Measurements from ENCODE around the gene EBF3.

The EBF3 gene

DNA sequence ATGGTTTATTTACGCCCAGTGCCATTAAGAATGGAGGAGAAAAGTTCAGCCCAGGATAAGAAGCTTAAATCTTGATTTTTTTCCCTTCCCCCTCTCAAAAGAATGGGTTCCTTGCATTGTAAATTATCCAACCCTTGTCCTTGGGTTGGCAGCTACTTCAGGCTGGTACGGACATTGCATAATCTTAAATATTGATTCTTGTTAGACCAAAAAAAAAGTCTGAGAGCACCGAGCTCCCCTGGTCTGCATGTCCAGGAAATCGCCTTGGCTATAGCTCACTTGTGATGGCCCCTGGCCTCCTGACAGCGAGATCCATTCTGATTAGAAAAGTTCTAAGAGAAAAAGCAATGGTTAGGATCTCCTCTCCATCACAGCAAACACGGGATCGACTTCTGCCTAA is 151.7 kb downstream of the EBF3 start:
- in situ Hi-C loops (cut with HindIII; ENCODE audit: low sequenced_read_pairs) = no loop called here

- in situ Hi-C loops (cut with HindIII; ENCODE audit: low sequenced_read_pairs) = no loop called here
Observed at GRCh38 chr10:129811208-129811607, 152.9 kb downstream of the EBF3 start.

GRCh38 chr10:129809841-129810240 is 154.2 kb downstream of the EBF3 start:
- in situ Hi-C loops (cut with HindIII; ENCODE audit: low sequenced_read_pairs) = no loop called here

GRCh38 chr10:129809431-129809830 is 154.6 kb downstream of the EBF3 start:
- in situ Hi-C loops (cut with HindIII; ENCODE audit: low sequenced_read_pairs) = no loop called here

DNA sequence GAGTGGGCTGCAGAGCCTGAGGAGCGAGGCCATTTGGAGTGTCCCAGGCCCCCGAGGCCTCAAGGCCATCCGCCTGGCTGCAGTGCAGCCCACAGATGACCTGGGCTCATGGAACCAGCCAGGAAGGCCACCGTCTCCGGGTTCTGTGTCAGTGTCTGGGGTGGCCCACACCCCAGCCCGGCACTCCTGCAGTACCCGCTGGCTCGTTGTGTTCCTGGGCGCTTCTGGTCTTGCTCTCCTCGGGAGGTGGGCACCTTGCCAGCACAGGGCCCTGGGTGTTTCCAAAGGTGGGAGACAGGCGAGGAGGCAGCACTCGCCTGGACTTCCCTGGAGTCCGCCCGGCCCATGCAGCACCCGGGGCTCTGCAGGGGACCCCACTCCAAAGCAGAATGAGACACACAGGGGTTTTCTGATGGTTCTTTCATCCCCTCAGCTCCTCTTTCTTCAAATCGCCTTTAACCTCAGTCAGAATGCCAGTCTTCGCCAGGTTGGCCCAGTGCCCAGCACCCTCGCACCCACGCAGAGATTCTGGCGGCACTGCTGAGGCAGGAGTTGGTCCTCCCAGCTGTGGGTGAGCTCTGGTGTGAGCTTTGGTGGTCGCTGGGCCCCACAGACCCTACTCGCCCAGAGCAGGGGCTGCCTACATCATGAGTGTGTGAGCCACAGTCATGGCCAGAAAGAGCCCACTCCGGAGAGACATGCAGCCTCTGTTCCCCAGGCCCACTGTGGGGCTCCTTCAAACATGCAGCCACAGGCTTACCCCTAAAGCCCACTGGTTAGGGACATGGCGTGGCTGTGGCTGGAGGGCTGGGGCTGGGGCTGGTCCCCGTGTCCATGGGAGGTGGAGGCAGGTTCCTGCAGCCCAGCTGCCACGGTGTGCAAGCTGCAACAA is 155.7 kb downstream of the EBF3 start:
- in situ Hi-C loops (cut with HindIII; ENCODE audit: low sequenced_read_pairs) = no loop called here

GRCh38 chr10:129807211-129807610 is 156.9 kb downstream of the EBF3 start:
- in situ Hi-C loops (cut with HindIII; ENCODE audit: low sequenced_read_pairs) = no loop called here

DNA sequence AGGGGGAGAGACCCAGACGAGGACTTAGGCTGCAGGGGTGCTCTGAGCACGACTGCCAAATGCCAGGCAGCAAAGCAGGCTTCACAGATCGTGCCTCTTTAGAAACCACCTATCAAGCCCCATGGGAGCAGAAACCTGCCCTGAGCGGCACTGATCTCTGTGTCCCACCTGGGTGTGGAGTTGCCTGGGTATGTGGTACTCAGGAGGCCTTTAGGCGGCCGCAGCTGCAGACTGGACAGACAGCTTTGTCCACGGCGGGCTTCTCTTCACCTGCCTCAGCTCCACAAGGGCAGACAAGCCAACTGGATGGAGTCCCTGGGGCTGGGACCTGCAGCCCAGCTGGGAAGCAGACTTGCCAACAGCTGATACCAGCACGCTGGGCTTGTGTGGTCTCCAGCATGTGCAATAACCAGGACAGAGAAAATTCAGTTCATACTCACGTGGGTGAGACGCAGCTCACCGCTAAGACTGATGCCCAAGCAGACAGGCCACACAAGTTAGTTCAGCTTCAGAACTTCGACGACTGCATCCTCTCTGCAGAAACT is 163.2 kb downstream of the EBF3 start:
- in situ Hi-C loops (cut with HindIII; ENCODE audit: low sequenced_read_pairs) = no loop called here

DNA sequence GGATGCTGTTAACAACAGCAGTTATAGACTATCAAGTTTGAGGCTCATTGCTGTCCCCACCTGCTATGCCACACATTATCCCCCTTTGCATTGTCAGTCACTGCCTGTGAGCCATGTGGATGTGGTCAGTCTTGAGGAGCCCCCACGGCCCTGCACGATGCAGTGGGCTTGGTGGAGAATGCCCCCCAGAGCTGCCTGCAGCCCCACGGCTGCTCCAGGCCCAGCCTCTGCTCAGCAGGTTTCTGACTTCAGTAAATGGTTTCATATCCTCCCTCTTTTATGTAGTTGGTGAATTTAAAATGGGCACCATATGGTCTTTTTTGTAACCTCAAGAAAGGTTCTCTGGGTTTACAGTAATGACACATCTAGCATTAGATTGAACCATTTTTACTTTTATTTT is 164.1 kb downstream of the EBF3 start:
- in situ Hi-C loops (cut with HindIII; ENCODE audit: low sequenced_read_pairs) = no loop called here

DNA sequence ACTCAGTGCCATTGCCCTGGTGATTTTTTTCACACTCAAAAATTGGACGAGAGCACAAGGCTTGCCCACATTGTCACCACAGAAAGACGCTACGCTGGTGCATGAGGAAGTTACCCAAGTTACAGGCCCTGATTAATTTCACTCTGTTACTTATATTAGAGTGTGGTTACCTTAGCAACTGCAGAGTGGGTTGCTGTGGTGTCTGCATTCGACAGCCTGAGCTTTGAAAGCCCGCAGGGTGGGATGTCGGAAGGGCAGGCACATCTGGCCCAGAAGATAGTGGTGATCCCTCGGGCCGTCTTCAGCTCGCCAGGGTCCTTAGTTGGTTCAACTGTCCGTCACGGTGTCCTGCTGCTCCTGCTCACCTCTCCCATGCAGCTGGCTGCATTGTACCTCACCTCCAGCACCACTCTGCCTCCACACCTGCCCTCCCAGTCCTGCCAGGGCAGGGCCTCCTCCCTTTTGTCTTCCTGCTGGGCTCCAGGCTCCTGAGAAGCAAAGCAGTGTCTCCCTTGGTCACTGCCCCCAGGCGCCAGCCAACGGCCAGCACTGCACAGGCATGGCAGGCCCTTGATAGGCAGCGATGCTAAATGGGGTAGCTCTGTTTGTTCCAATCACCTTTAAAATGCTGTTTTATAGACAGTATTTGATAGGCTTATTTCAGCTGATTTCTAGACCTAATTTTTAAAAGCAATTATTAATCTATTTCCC is 167.2 kb downstream of the EBF3 start:
- in situ Hi-C loops (cut with HindIII; ENCODE audit: low sequenced_read_pairs) = no loop called here

GRCh38 chr10:129793996-129794395 is 170.1 kb downstream of the EBF3 start:
- in situ Hi-C loops (cut with HindIII; ENCODE audit: low sequenced_read_pairs) = no loop called here

GRCh38 chr10:129793479-129793878 is 170.6 kb downstream of the EBF3 start:
- in situ Hi-C loops (cut with HindIII; ENCODE audit: low sequenced_read_pairs) = no loop called here

- in situ Hi-C loops (cut with HindIII; ENCODE audit: low sequenced_read_pairs) = no loop called here
Observed at GRCh38 chr10:129792864-129793263, 171.2 kb downstream of the EBF3 start.

DNA sequence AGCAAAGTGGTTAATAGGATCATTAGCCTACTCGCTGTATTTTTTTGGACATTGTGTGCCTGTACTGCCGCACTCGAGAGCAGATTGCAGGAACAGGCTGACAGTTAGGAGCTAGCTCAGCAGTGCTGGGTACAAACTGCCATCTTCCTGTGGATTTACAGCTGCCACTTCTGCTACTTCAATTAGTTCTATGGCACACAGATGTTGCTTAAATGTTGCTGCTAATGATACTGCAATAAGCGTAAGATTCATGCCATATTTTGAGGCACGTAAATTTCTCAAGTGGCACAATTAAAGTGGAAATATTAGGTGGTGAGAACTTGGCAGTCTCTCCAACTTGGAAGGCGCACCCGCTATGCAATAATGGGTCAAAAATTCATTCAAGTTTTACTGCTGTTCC is 171.9 kb downstream of the EBF3 start:
- in situ Hi-C loops (cut with HindIII; ENCODE audit: low sequenced_read_pairs) = no loop called here

DNA sequence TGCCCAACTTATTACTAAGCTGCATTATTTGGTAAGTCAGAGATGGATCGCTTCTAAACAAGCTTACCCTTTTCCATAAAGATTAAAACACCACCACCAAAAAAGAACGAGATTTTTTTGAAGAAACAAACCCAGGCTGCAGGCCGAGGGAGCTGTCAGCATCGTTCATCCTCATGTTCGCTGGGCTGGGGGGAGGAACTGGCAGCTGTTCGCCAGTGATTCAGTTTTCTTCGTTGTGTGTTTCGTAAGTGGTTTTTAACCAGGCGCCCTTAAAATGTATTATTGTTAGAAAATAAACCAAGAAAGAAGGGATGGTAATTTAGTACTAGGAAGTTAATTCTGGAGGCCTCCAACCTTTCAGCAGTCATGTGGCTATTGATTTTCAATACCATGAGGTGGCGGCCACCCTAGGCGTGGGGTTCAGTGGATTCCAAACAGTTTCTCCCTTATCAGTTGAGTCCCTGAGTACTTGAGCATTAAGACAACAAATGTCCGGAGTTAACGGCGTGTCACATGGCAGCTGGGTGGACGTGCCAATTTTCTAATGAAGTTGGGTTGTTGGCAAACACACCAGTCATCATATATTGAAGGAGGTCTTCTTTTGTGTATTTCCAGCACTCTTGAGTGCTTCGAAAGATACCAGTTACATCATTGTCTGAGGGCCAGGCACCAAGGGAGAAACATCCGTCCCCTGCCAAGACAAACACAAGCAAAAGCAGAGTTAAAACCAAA is 173.2 kb downstream of the EBF3 start:
- in situ Hi-C loops (cut with HindIII; ENCODE audit: low sequenced_read_pairs) = no loop called here

DNA sequence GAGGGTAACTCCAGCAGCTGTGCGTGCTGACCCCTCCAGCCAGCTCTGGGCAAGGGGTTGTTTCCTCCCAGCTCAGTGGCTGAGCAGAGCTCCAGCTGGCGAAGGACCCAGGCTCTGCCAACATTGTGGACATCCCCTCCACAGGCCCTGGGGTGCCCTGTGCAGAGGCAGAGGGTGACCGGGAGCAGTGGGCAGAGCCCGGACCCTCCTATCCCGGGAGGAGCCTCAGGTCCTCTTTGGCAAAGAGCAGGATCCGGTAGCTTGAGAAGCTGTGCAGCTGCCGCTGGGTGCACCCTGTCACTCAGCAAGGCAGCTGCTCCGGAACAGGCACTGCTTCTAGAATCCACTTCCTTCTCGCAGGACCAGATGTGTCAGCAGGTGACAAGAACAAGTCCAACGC is 175.9 kb downstream of the EBF3 start:
- in situ Hi-C loops (cut with HindIII; ENCODE audit: low sequenced_read_pairs) = no loop called here

DNA sequence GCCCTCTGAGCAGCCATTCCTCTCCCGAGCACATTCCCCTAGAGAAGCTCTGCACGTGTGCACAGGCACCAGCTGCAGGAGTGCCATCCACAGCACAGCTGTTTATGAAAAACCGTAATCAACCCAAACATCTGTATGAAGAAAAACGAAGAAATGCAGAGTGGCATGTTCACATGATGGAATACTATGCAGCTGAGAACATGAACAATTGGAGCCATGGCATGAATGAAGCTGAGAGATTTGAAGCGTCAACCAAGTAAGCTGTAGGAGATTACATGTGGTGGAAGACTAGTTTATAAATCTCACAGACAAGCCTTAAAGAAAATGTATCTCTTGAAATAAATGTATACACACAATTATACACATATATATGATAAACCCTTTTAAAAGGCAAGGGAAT is 176.5 kb downstream of the EBF3 start:
- in situ Hi-C loops (cut with HindIII; ENCODE audit: low sequenced_read_pairs) = no loop called here

GRCh38 chr10:129786216-129786615 is 177.9 kb downstream of the EBF3 start:
- in situ Hi-C loops (cut with HindIII; ENCODE audit: low sequenced_read_pairs) = no loop called here

DNA sequence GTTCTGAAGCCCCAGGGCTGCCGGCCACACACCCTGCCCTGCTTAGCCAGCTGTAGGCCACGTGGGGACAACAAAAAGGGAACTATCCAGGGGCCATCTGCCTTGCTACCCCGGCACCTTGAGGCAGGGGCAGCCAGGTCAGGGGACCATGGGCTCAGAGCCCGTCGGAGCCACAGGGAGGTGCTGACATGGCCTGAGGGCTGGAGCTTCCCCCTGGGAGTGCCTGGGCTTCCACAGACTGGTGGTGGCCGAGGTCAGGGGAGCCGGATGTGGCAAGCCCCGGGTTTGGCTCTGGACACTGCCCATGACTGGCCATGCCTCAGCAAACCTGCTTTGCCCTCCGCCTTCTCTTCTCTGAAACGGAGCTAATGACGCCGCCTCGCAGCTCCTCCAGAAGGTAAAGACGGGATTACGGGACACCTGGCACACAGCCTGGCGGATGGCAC is 178.5 kb downstream of the EBF3 start:
- in situ Hi-C loops (cut with HindIII; ENCODE audit: low sequenced_read_pairs) = no loop called here

Data from endothelial cell of hepatic sinusoid (primary cell).